Astrocyte of the cerebellum (primary cell): ENCODE measurements around the gene NUBPL.

Experiments used
- DNase-seq: peaks from one replicate; pipeline ENCODE4 v3.0.0-alpha.2; 2011; ENCODE audit warnings: low read depth
- H3K4me3 ChIP-seq: 2 replicates; pipeline ENCODE4 v1.5.1; 2011; ENCODE audit warnings: mild to moderate bottlenecking, low read depth, low read length, moderate library complexity
- CTCF ChIP-seq: IDR thresholded peaks from 2 replicates; pipeline ENCODE4 v1.5.1; 2012; ENCODE audit warnings: low read length, low read depth, moderate library complexity, mild to moderate bottlenecking; ENCODE audit errors: missing control alignments
- in situ Hi-C: cut with HindIII; loops from 2 replicates; pipeline ENCODE4 v1.10.0; 2017; ENCODE audit warnings: low sequenced_read_pairs

The NUBPL gene

DNA sequence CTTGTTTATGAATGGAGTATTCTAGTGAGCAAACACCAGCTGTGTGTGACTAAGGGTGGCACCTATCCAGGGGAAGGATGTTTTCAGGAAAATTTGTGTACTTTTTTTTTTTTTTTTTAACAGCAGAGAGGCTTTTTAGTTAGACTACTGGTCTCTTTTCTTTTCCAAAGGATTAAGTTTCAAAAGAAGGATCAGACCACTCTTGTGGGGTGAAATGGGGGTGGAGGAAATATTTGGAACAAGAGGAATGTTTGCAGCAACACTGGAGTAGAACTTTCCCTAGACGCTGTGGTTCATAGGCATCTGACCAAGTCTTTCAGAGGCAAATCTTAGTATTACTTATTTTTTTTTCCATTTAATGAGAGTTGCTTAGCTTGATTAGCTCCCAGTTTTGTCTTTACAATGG, 21.1 kb downstream of the NUBPL start:
- in situ Hi-C loops = no loop called here
- H3K4me3 ChIP-seq = no peak overlapping the region
- TF ChIP-seq CTCF = no peak
- peak; percentile 50 for DNase-seq

GRCh38 chr14:31582836-31583452, 21.7 kb downstream of the NUBPL start:
- no peak overlapping the region for H3K4me3 ChIP-seq
- in situ Hi-C loops = no loop called here
- DNase-seq = no peak
- no peak for TF ChIP-seq CTCF

DNA sequence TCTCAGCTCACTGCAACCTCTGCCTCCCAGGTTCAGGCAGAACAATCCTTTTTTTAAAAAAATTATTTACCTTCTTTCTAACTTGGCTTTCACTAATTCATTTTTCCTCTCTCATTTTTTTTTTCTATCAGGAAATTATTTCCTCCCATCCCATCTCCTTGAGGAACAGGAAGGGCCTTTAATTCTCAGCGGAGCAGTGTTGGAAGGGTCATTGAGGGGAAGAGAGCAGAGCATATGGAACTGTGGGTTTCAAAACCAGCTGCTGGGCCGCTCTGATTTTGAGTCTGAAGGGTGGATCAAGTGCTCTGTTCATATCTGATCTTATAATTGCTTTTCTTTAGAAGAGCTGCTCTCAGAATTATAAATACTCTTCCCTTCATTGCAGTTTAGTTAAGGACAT, 29.0 kb downstream of the NUBPL start:
- in situ Hi-C loops = no loop called here
- no peak for TF ChIP-seq CTCF
- H3K4me3 ChIP-seq = no peak overlapping the region
- DNase-seq = no peak

- TF ChIP-seq CTCF = no peak
- H3K4me3 ChIP-seq = no peak overlapping the region
- no peak for DNase-seq
- in situ Hi-C loops = no loop called here
These were observed 30.9 kb downstream of the NUBPL start for GRCh38 chr14:31592122-31592521.

- in situ Hi-C loops = no loop called here
These were observed 31.4 kb downstream of the NUBPL start for GRCh38 chr14:31592631-31593030.

DNA sequence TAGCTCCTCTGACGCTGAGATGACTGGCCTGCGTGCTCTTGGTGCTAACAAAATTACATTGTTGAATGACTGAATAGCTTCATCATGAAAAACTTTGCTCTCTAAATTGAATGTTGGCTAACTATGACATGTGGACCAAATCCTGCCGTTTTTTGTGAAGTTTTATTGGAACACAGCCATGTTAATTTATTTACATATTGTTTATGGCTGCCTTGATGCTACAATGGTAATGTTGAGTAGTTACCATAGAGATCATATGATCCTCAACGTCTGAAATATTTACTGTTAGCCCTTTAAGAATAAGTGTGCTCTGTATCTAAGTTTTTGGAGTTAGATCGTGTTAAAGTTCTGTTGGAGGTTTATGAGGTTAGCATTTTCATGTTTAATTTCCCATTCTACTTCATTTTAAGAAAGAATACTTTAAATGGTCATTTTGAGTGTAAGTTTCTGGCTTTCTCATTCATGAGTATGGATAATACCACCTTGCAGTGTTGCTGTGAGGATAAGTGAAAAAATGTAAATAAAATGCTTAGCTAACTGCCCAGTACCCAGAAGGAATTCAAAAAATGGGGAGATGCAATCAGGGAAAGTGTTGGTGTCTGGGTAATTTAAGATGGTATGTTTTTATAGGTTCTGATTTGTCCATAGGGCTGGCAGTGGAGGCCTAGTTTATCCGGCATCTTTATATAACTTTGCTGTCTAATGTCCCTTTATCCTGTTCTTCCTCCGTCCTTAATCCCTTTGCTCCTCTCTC, 35.3 kb downstream of the NUBPL start:
- TF ChIP-seq CTCF = no peak
- no peak for DNase-seq
- in situ Hi-C loops = no loop called here
- H3K4me3 ChIP-seq = no peak overlapping the region

More at GRCh38 chr14:31592631-31593030, 31.4 kb downstream of the NUBPL start:
- no peak for TF ChIP-seq CTCF
- no peak overlapping the region for H3K4me3 ChIP-seq
- no peak for DNase-seq
